Esophagus muscularis mucosa (tissue), 4 donors: Measurements from ENCODE around the gene ENPP6. TPM values are rescaled to one million over a fixed set of nuclear protein-coding genes. Genes with fewer than 3 reads are reported as not detected.

Experiments used
- DNase-seq: peaks from one replicate; pipeline ENCODE4 v3.0.0-alpha.2; 2017; ENCODE audit errors: extremely low spot score
- H3K27ac ChIP-seq, 4 donors: fragments of 200-600 bp; sonication (generic); replicated peaks in 1 of 4; 1 replicate in 3 of 4; 2 replicates in 1 of 4; pipeline ENCODE4 v1.5.1; 2016 to 2019; ENCODE audit warnings: mild to moderate bottlenecking in 1 of 4
- H3K27me3 ChIP-seq, 4 donors: fragments of 200-600 bp; sonication (generic); one replicate each; pipeline versions ENCODE4 v1.5.1 to v1.6.0; 2016 to 2019
- H3K36me3 ChIP-seq, 4 donors: fragments of 200-600 bp; sonication (generic); one replicate each; pipeline ENCODE4 v1.5.1; 2016 to 2019
- H3K4me1 ChIP-seq, 4 donors: fragments of 200-600 bp; sonication (generic); one replicate each; pipeline ENCODE4 v1.5.1; 2016 to 2019
- H3K4me3 ChIP-seq, 4 donors: fragments of 200-600 bp; sonication (generic); 1 replicate in 2 of 4; 2 replicates in 2 of 4; pipeline ENCODE4 v1.5.1; 2016 to 2019; ENCODE audit warnings: mild to moderate bottlenecking in 4 of 4, moderate library complexity in 1 of 4
- H3K9me3 ChIP-seq, 4 donors: fragments of 200-600 bp; sonication (generic); 1 replicate in 3 of 4; 2 replicates in 1 of 4; pipeline ENCODE4 v1.5.1; 2016 to 2019
- EP300 ChIP-seq: sonication (generic); formaldehyde crosslinking; IDR thresholded peaks from one replicate; pipeline ENCODE4 v1.6.1; 2017; ENCODE audit warnings: antibody characterized with exemption
- POLR2A ChIP-seq: fragments of 450-650 bp; IDR thresholded peaks from one replicate; pipeline ENCODE4 v1.6.1; 2017; ENCODE audit warnings: antibody characterized with exemption, moderate library complexity, mild to moderate bottlenecking, low read depth
- POLR2AphosphoS5 ChIP-seq, 2 donors: sonication (generic); formaldehyde crosslinking; IDR thresholded peaks; one replicate each; pipeline ENCODE4 v1.6.1; 2017; ENCODE audit warnings: antibody characterized with exemption in 2 of 2
- WGBS: methylation state at CpG from one replicate; pipeline ENCODE4 v1.1.5; 2018; 5-methylcytosine and 5-hydroxymethylcytosine counted together
- intact Hi-C: fragments of 100-400 bp; cut with DNase I; formaldehyde crosslinking; loops from one replicate; pipeline ENCODE4 v1.15.1; 2023
- total RNA-seq, 4 donors: library from RNA; depleted of rRNA; stranded (reverse); fragments of >200 nt; gene quantifications; one replicate each; pipeline versions ENCODE4 v1.1.0 to v1.2.1, GENCODE V29; 2016
- TF ChIP-seq, protein P1 (sequence below), 3 experiments: fragments of 200-600 bp in 2 of 3; fragments of 450-650 bp in 1 of 3; sonication (generic) in 2 of 3; IDR thresholded peaks; one replicate each; pipeline ENCODE4 v1.5.1; 2017 to 2019; ENCODE audit warnings: antibody characterized with exemption in 3 of 3, mild to moderate bottlenecking in 2 of 3, moderate library complexity in 1 of 3

The ENPP6 gene
- total RNA-seq, 4 donors from 2014 or later = 0.42 to 1.1 (median 0.92) TPM

DNA sequence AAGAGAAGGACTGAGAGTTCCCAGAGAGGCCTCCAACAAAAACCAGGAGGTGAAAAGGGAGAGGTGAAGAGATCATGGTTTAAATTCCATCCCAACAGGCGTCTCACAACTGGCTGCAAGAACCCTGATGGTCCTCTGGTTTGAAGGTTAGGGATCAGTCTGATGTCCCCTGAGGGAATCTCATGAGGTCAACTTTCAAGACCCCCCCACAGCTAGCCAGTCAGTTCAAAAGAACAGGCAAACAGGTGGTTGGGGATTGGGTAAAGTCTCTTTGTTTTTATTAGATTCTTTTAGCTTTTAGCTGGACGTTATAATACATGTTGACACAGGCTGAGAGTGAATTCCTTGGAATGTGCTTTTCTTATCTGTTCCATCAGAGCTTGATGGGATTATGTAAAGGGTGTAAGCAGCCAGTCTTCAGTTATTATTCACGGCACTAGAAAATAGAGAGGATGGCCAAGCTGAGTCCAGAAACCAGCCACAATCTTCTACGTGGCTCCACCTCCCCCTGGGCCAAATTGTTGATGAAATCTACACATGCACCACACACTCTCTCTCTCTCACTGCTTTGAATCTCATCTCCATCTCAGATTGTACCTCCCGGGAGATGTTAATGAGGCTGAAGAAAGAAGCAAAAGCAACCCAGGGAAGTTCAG is 20.8 kb downstream of the ENPP6 start:
- H3K27ac ChIP-seq = no peak overlapping the region
- H3K27me3 ChIP-seq = no peaks in the 10 kb centered on the region
- H3K4me1 ChIP-seq = no peaks in the 10 kb centered on the region
- H3K4me3 ChIP-seq = no peak overlapping the region
- no peak for DNase-seq
- WGBS = 63% methylated on average over 5 of the region's 5 CpGs
- H3K9me3 ChIP-seq = no peaks in the 10 kb centered on the region
- H3K36me3 ChIP-seq = no peaks in the 10 kb centered on the region
- TF ChIP-seq EP300 (no peak), POLR2A (no peak), POLR2AphosphoS5 (IDR thresholded peaks at IDR 0.05) (no peak)
- TF ChIP-seq, protein P1, sequence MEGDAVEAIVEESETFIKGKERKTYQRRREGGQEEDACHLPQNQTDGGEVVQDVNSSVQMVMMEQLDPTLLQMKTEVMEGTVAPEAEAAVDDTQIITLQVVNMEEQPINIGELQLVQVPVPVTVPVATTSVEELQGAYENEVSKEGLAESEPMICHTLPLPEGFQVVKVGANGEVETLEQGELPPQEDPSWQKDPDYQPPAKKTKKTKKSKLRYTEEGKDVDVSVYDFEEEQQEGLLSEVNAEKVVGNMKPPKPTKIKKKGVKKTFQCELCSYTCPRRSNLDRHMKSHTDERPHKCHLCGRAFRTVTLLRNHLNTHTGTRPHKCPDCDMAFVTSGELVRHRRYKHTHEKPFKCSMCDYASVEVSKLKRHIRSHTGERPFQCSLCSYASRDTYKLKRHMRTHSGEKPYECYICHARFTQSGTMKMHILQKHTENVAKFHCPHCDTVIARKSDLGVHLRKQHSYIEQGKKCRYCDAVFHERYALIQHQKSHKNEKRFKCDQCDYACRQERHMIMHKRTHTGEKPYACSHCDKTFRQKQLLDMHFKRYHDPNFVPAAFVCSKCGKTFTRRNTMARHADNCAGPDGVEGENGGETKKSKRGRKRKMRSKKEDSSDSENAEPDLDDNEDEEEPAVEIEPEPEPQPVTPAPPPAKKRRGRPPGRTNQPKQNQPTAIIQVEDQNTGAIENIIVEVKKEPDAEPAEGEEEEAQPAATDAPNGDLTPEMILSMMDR (IDR thresholded peaks at IDR 0.05) = no peak
- intact Hi-C loops = no loop called here

DNA sequence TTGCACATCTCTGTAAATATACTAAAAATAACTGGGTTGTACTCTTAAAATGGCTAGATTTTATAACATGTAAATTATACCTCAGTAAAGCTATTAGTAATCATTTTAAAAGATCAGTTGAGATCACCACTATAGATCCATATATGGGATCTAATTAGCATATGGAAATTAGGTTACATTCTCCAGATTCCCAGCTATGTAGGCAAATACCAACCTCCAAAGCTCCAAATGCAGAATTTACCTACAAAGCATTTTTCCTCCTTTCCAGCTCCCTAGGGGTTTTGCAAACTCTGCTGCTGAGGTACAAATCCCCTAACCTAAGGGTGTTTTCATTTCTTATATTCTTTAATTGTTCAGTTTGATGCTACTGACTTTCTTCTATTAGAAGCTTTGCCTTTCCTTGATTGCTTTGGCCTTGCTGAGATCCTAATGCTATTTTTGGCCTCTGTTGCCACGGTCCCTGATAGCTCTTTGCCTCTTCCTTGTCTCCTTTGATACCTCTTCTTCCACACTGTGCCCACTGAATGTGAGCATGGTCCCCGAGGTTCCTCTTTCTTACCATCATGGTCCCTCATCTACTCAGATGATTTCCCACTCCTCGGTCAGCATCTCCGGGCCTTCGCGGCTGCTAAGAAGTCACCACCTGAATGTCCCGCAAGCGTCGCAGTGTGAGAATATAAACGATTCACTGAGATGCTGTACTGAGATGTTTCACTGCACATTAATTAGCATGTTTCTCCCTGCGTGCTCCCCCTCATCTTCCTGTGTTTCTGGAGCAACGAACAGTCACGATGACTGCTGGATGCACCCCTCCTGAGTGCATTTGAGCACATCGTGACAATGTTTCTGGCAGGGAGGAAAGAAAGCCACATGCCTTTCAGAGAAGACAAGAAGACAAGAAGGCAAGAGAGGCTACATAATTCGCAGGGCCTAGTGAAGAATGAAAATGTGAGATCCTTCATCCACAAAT is 23.8 kb downstream of the ENPP6 start:
- H3K9me3 ChIP-seq = no peaks in the 10 kb centered on the region
- intact Hi-C loops = no loop called here
- no peaks in the 10 kb centered on the region for H3K36me3 ChIP-seq
- 90% methylated on average over 15 of the region's 15 CpGs for WGBS
- no peak overlapping the region for H3K27ac ChIP-seq
- no peak for DNase-seq
- TF ChIP-seq EP300 (no peak), POLR2AphosphoS5 (IDR thresholded peaks at IDR 0.05) (no peak), POLR2A (no peak)
- TF ChIP-seq, protein P1 (IDR thresholded peaks at IDR 0.05) = no peak
- no peaks in the 10 kb centered on the region for H3K27me3 ChIP-seq
- H3K4me3 ChIP-seq = no peak overlapping the region
- no peaks in the 10 kb centered on the region for H3K4me1 ChIP-seq

DNA sequence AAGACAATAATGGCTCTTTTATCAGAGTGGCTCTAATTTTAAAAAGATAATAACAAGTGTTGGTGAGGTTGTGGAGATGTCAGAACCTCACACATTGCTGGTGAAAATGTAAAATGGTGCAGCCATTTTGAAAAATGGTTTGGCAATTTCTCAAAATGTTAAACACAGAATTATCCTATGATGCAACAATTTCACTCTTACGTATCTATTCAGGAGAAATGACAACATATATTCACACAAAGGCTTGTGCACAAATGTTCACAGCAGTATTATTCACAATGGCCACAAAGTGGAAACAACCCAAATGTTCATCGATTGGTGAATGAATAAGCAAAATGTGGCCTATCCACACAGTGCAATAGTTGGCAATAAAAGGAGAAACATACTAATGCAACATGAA is 24.7 kb downstream of the ENPP6 start:
- Histone ChIP-seq H3K4me1 (no peaks in the 10 kb centered on the region), H3K4me3 (no peak overlapping the region), H3K36me3 (no peaks in the 10 kb centered on the region), H3K9me3 (no peaks in the 10 kb centered on the region), H3K27ac (no peak overlapping the region), H3K27me3 (no peaks in the 10 kb centered on the region)
- intact Hi-C loops = no loop called here
- 89% methylated on average over 2 of the region's 2 CpGs for WGBS
- DNase-seq = no peak
- no peak for TF ChIP-seq POLR2AphosphoS5 (IDR thresholded peaks at IDR 0.05)
- TF ChIP-seq, protein P1 (IDR thresholded peaks at IDR 0.05) = no peak
- TF ChIP-seq EP300 = no peak
- TF ChIP-seq POLR2A = no peak

DNA sequence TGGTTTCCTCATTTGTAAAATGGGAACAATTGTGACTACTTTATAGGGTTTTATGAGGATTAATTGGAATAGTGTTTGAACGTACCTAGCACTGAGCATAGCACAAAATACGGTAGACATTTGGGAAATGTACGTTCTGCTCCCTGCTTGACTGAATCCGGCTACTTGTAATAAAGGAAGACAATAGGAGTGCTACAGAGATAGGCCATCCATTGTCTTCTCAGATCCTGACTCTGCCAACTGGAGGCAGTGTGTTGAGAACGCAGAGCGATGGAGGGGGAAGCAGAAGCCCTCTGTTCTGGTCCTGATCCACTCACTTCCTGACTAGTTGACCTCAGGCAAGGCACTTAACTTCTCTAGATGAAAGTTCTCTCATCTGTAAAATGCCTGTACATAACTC is 26.4 kb downstream of the ENPP6 start:
- DNase-seq = no peak
- no peak overlapping the region for H3K27ac ChIP-seq
- WGBS = 92% methylated on average over 6 of the region's 6 CpGs
- no peaks in the 10 kb centered on the region for H3K4me1 ChIP-seq
- H3K36me3 ChIP-seq = no peaks in the 10 kb centered on the region
- intact Hi-C loops = no loop called here
- H3K27me3 ChIP-seq = no peaks in the 10 kb centered on the region
- TF ChIP-seq, protein P1 (IDR thresholded peaks at IDR 0.05) = no peak
- no peak for TF ChIP-seq POLR2A
- no peak for TF ChIP-seq EP300
- no peak for TF ChIP-seq POLR2AphosphoS5 (IDR thresholded peaks at IDR 0.05)
- H3K4me3 ChIP-seq = no peak overlapping the region
- H3K9me3 ChIP-seq = no peaks in the 10 kb centered on the region
